Stimulated activated CD4-positive, alpha-beta T cell treated with anti-CD3 and anti-CD28 coated beads, Interleukin-1b, Interleukin-23, amount 100 ng/mL, for 24 hours (primary cell): ENCODE measurements around the gene FRYL.

Experiments
- DNase-seq, 4 experiments: peaks; one replicate each; pipeline ENCODE4 v3.0.0-alpha.2; 2020; ENCODE audit warnings: low read depth in 4 of 4, low spot score in 1 of 4

FRYL gene

DNA sequence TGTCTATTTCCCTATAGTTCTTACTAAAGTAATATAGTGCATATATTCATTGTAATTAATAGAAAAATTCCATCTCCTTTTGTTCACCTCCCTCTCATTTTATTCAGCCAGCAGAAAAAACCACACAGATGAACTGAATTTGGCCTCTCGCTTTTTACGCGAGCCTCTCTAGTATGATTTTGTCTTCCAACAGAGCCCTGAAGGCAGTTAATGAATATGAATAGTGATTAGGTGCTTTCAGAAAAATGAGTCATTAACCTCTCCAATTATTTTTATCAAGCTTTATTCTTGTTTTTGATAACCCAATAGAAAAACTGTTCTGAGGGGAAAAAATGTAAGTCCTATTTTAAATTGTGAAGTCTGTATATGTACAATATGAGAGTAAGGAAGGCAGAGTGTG, 215.9 kb downstream of the FRYL start:
- no peak for DNase-seq

GRCh38 chr4:48558819-48559218, 221.3 kb downstream of the FRYL start:
- DNase-seq, result no peak

- no peak for DNase-seq
Observed at GRCh38 chr4:48558026-48558425, 222.1 kb downstream of the FRYL start.

DNA sequence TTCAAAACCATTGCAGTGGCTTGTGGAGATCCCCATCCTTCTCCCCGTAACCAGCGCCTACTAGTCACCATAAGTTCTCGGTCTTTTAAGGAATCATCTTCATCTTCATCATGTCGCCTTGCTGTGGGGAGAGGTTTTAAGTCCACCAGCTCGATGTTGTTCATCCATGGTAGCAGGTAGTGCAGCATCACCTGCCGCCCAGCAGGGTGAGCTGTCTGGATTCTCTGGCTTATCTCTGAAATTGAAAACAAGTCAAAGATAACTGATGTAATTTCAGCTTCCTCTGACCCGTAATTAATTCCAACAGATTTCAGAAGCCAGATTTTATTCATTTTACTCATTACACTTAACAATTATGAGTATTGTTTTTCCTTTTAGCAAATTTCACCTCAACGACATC, 222.6 kb downstream of the FRYL start:
- no peak for DNase-seq

DNA sequence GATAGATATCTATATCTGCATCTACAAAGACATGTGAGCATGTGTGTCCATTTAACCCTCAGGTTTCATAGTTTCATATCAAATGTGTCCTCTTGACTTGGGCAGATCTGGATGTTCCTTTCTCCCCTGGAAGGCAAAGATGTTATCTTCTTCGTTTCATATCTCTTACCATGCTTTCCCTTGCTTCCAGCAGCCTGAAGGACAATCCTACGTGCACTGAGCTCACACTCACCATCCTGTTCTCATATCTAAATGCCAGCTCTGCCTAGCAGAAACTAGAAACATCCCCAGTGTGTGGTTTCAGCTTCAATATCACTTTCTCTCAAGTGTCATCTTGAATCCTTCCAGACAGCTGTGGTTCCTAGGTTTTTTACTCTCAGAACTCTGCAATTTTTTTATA, 223.8 kb downstream of the FRYL start:
- no peak for DNase-seq

DNA sequence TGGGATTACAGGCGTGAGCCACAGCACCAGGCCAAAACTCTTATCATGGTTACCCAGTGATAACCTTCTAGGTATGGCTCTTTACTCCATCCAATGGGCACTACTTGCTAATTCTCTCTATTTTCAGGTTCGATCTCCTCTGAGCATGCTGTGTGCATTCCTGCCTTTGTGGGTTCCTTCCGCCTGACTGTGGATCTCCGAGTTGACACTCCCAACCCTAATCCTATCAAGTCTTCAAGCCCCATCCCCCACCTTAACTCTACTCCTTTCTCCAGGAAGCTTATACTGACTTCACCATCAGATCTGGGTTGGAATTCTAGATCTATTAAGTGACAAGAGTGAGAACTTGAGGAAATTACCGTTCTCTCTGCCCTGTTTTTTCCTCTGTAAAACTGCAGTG, 225.5 kb downstream of the FRYL start:
- no peak for DNase-seq

- DNase-seq, result no peak
Observed at GRCh38 chr4:48553720-48554119, 226.4 kb downstream of the FRYL start.

DNA sequence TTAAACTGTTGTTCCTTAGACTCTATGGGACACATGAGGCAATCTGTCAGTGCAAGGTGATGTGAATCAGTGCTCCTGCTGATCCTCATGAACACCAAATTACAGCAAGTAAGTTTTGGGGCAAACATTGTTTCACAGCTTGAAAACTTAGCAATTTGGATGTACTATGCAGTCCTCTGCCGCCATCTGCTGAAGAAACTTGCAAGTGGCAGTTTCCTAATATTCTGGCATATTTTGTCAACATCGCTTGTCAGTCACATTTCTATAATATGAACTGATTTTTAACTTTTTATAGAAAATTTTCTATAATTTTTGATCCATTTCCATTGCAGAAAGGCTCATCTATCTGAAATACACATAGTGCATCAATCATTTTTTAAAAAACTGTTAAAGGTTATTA, 233.7 kb downstream of the FRYL start:
- no peak for DNase-seq

- no peak for DNase-seq
Observed at GRCh38 chr4:48543796-48544195, 236.3 kb downstream of the FRYL start.

DNA sequence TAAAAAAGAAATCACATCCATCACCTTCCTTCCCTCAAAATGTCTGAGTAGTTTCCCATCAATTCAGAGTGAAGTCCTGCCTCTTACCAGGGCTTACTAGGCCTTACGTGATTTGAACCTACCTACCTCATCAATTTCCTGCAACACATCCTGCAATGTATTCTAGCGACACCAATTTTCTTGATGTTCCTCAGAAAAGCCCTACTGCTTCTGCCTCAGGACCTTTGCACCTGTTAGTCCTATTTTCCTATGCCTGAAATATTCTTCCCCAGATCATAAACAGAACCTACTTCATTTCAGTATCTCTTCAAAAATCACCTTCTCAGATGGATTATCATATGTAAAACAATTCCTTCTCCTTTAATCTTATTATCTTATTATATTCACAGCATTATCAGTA, 237.2 kb downstream of the FRYL start:
- DNase-seq, result no peak

- no peak for DNase-seq
Observed at GRCh38 chr4:48539597-48539996, 240.5 kb downstream of the FRYL start.

- no peak for DNase-seq
Observed at GRCh38 chr4:48538358-48538757, 241.7 kb downstream of the FRYL start.

GRCh38 chr4:48526406-48526805, 253.7 kb downstream of the FRYL start:
- DNase-seq, result no peak

GRCh38 chr4:48518143-48518542, 261.9 kb downstream of the FRYL start:
- no peak for DNase-seq

DNA sequence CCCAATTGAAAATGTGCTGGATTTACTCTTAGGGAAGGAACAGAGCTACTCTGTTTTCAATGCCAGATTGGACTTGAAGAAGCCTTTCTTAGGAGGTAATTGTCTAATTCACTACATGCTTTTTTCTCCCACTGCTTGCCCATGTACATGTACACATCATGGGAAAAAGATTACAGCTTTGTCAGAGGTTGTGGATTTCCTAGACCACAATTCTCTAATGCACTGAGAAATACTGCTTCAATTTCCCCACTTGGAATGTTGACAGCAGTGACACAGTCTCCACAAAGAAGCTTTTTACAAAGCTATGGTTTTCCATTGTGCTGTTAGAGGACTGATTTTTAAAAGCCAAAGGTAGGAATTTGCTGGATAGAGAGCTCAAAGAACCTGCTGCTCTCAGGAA, 270.5 kb downstream of the FRYL start:
- no peak for DNase-seq

DNA sequence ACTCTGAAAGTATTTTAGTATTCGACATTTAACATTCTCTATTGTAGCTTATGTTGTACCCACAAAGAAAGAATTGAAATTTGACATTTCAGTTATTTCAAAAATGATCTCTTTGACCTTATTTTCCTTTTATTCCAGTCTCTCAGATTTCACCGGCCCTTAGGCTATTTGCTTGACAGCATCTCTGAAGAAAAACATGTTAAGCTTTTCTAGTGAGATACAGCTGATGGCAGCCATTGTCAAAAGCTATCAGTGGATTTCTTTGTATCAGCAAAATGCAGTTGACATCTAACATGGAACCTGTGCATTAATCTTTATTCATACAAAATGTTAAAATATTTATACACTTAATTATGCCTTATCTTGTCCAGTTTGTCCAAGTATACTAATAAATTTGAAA, 273.4 kb downstream of the FRYL start:
- DNase-seq, result no peak

GRCh38 chr4:48504352-48504751, 275.7 kb downstream of the FRYL start:
- no peak for DNase-seq

DNA sequence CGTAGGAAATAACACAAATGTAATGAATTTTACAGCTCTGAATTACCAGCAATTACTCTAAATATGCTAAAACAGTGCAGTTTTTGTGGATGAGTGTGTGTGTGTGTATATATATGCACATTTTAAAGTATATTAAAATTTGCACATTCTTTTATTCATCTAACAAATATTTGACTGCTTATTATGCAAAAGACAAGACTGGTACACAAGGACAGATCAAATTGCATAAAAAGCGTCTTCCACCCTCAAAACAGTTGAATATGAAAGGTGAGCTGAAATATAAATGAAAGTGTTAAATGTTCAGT, 276.1 kb downstream of the FRYL start:
- DNase-seq, result no peak

DNA sequence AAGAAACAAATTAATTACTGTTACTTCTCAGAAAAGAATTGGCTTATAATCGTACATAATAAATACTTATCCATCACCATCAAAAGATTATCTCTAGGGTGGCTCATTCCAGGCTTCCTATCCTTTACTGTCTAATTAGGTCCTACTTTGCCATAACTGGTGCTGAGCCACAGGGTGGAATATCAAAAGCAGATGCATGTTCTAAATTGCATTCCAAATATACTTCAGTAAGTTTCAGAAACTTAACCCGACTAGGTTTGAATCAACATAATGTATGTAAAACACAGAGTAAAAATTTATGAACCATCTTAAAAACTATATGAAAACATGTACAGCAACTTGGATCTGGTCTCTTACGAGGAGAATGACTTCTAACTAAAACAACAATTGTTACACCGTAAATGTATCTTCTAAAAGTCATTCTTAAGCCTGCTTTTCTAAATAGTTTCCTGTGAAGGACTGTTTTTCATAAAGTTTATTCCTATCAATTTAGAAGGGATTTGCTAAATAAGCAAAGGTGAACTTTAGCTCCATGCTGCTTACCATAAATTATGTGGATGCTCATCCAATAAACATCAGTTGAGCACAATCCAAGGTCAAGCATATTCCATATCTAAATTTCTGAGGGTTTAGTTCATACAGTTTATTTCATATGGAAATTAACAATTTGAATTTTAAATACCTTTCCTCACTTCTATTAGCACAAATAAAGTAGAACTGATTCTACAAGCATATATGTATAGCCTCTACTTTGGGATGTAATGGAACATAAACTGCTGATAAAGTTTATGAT, 276.6 kb downstream of the FRYL start:
- no peak for DNase-seq

GRCh38 chr4:48499551-48500066, 280.5 kb downstream of the FRYL start:
- no peak for DNase-seq

GRCh38 chr4:48498895-48499294, 281.2 kb downstream of the FRYL start:
- DNase-seq, result no peak

DNA sequence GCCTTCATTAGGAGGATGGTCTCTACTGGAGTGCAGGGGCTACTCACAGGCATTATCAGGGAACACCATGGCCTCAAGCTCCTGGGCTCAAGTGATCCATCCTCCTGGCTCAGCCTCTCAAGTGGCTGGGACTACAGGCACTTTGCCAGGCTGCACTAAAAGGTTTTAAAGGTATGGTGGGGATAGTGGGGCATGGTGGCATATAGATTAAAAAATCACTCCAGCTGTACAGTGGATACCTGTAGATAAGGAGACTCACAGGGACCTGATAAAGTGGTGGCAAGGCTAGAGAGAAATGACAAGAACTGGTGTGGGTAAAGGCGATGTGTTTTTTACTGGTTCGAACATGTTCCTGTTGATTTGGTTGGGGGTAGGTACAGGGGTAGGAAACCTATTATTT, 284.1 kb downstream of the FRYL start:
- no peak for DNase-seq

DNA sequence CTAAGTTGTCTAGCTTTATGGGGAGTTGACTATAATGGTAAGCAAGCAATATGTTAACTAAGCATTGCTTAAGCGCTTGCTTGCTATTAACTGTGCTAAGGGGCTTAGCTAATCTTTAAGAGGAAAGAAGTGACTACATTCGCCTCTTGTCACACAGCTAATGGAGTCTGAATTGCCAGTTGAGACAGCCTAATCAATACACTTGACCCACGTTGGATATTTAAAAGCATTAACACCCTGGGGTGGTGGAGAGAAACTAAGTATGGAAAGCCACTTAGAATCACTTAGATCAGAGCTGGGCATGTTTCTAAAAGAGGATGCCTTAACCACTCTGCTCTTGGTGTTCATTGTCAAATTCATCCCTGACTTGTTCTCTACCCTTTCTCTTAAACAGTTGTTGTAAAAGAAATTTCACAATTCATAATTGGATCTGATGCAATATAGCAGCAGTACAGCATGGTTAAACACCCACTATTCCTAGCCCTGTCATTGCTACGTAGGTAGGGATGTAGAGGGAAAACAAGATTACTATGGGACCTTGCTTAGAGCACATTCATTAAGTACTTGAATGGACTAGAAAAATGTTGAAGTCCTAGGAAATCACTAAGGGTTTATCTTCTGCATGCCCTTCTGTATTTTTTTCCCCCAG, 286.5 kb downstream of the FRYL start:
- DNase-seq, result no peak
